GM12878 (cell line): Measurements from ENCODE around the gene PTGIS. TPM values are rescaled to one million over a fixed set of nuclear protein-coding genes. Genes with fewer than 3 reads are reported as not detected.

Experiments
- ATAC-seq: fragments of 200-7000 bp; cut with Tn5 transposase; 3 replicates; pipeline ENCODE4 v1.9.1; 2020; ENCODE audit warnings: mild to moderate bottlenecking, moderate library complexity
- BruUV-seq: library from RNA; stranded (reverse); fragments of 400-500 nt; replicated peaks from 2 replicates; lab custom pipeline; 2021; lab: Mats Ljungman, UMichigan
- CTCF ChIA-PET: fragments of 300-600 bp; sonication (Branson Sonifier 250); formaldehyde crosslinking; extraction: SDS; loops from one replicate; lab custom pipeline; 2021; ENCODE audit warnings: inconsistent platforms; lab: Yijun Ruan, JAX
- POLR2A ChIA-PET: fragments of 350-600 bp; formaldehyde crosslinking; extraction: SDS; loops from one replicate; lab custom pipeline; 2021; ENCODE audit warnings: inconsistent platforms; lab: Charles Lee
- RAD21 ChIA-PET: fragments of 300-600 bp; sonication (Branson Sonifier 250); formaldehyde crosslinking; loops from one replicate; lab custom pipeline; 2023; ENCODE audit warnings: antibody characterized with exemption; ENCODE audit not compliant: unreplicated experiment; lab: Charles Lee
- SMC1A ChIA-PET: fragments of 300-600 bp; sonication (Branson Sonifier 250); formaldehyde crosslinking; loops from one replicate; lab custom pipeline; 2023; ENCODE audit not compliant: unreplicated experiment, uncharacterized antibody; lab: Charles Lee
- DNase-seq: peaks from one replicate; pipeline ENCODE4 v3.0.0-alpha.2; 2011; ENCODE audit warnings: low read depth, low spot score
- FAIRE-seq: peaks from 3 replicates; lab custom pipeline; 2011; peaks lifted over from hg19 to GRCh38; lab: Jason Lieb, UNC
- H2AFZ ChIP-seq: 2 replicates; pipeline ENCODE4 v1.6.0; 2011; ENCODE audit warnings: low read depth, low read length, control low read depth; ENCODE audit not compliant: control insufficient read depth
- H3K27ac ChIP-seq: 2 replicates; pipeline ENCODE4 v1.5.1; 2011; ENCODE audit warnings: control low read depth; ENCODE audit not compliant: control insufficient read depth, insufficient read depth
- H3K27me3 ChIP-seq, 2 experiments: replicated peaks in 1 of 2; 2 replicates each; pipeline versions ENCODE4 v1.6.0 to v1.6.1; 2011; ENCODE audit warnings: low read length in 1 of 2; ENCODE audit not compliant: control insufficient read depth in 2 of 2, insufficient read depth in 2 of 2
- H3K36me3 ChIP-seq, 2 experiments: 2 replicates each; pipeline ENCODE4 v1.5.1; 2011; ENCODE audit warnings: low read length in 1 of 2; ENCODE audit not compliant: control insufficient read depth in 2 of 2, insufficient read depth in 2 of 2
- H3K4me1 ChIP-seq: 2 replicates; pipeline ENCODE4 v1.6.1; 2011; ENCODE audit warnings: mild to moderate bottlenecking, low read length, moderate library complexity, mixed read lengths; ENCODE audit not compliant: control insufficient read depth, insufficient read depth
- H3K4me2 ChIP-seq: 2 replicates; pipeline ENCODE4 v1.6.0; 2011; ENCODE audit warnings: control low read depth; ENCODE audit not compliant: control insufficient read depth, insufficient read depth
- H3K4me3 ChIP-seq: fragments of 200-600 bp; sonication (generic); 2 replicates; pipeline ENCODE4 v1.5.1; 2016
- H3K79me2 ChIP-seq: 2 replicates; pipeline ENCODE4 v1.6.0; 2011; ENCODE audit warnings: low read length; ENCODE audit not compliant: control insufficient read depth, insufficient read depth
- H3K9ac ChIP-seq: 2 replicates; pipeline ENCODE4 v1.8.0; 2011; ENCODE audit warnings: low read length, control low read depth, mixed read lengths; ENCODE audit not compliant: control insufficient read depth, insufficient read depth
- H3K9me3 ChIP-seq: replicated peaks from 3 replicates; pipeline ENCODE4 v1.5.1; 2011; ENCODE audit warnings: mild to moderate bottlenecking, low read length; ENCODE audit not compliant: control insufficient read depth, insufficient read depth
- H4K20me1 ChIP-seq: 2 replicates; pipeline ENCODE4 v1.6.0; 2011; ENCODE audit not compliant: control insufficient read depth, insufficient read depth
- ASH2L ChIP-seq: fragments of 300-600, 200-600 bp; sonication (generic); IDR thresholded peaks from 2 replicates; pipeline ENCODE4 v1.6.1; 2017; ENCODE audit warnings: low read depth, mild to moderate bottlenecking, borderline replicate concordance
- BACH1 ChIP-seq: fragments of 450-650 bp; IDR thresholded peaks from 2 replicates; pipeline ENCODE4 v1.6.1; 2017; ENCODE audit warnings: mild to moderate bottlenecking, borderline replicate concordance
- BHLHE40 ChIP-seq, 2 experiments: fragments of 450-650 bp in 1 of 2; IDR thresholded peaks; 2 replicates each; pipeline ENCODE4 v1.6.1; 2011 to 2017; ENCODE audit warnings: low read depth in 2 of 2, borderline replicate concordance in 1 of 2, improper control_type of control experiment in 1 of 2, low read length in 1 of 2, mild to moderate bottlenecking in 1 of 2
- BMI1 ChIP-seq: fragments of 450-650 bp; IDR thresholded peaks from 2 replicates; pipeline ENCODE4 v1.6.1; 2016; ENCODE audit warnings: mild to moderate bottlenecking, moderate library complexity, borderline replicate concordance
- CBX5 ChIP-seq: sonication (generic); IDR thresholded peaks from 2 replicates; pipeline ENCODE4 v1.6.1; 2016; ENCODE audit warnings: low read depth, moderate library complexity, mild to moderate bottlenecking, inconsistent platforms
- CEBPB ChIP-seq, 2 experiments: fragments of 150-350 bp in 1 of 2; IDR thresholded peaks; 2 replicates each; pipeline ENCODE4 v1.6.1; 2012 to 2014; ENCODE audit warnings: low read depth in 2 of 2, low read length in 2 of 2, borderline replicate concordance in 1 of 2, inconsistent platforms in 1 of 2
- CHD2 ChIP-seq: IDR thresholded peaks from 2 replicates; pipeline ENCODE4 v1.6.1; 2011; ENCODE audit warnings: low read depth, low read length, improper control_type of control experiment, borderline replicate concordance
- LARP7 ChIP-seq: fragments of 450-650 bp; IDR thresholded peaks from 2 replicates; pipeline ENCODE4 v1.6.1; 2017; ENCODE audit warnings: mild to moderate bottlenecking
- NRF1 ChIP-seq: conservative IDR thresholded peaks from 2 replicates; pipeline ENCODE4 v1.6.1; 2011; ENCODE audit warnings: mild to moderate bottlenecking, low read depth, low read length, improper control_type of control experiment
- RFX5 ChIP-seq: IDR thresholded peaks from 2 replicates; pipeline ENCODE4 v1.6.1; 2011; ENCODE audit warnings: low read depth, low read length, improper control_type of control experiment
- RUNX3 ChIP-seq: IDR thresholded peaks from 2 replicates; pipeline ENCODE4 v1.6.1; 2012; ENCODE audit warnings: low read length, inconsistent platforms
- SMAD1 ChIP-seq: fragments of 450-650 bp; IDR thresholded peaks from 2 replicates; pipeline ENCODE4 v1.6.1; 2018; ENCODE audit warnings: mild to moderate bottlenecking, low read depth; ENCODE audit not compliant: partially characterized antibody
- USF2 ChIP-seq: IDR thresholded peaks from 2 replicates; pipeline ENCODE4 v1.6.1; 2011; ENCODE audit warnings: low read depth, low read length, improper control_type of control experiment, borderline replicate concordance
- WGBS: methylation state at CpG from one replicate; pipeline ENCODE4 v1.1.6; 2016; ENCODE audit warnings: low lambda C conversion rate; ENCODE audit not compliant: insufficient replicate concordance, insufficient coverage; ENCODE audit errors: missing lambda C conversion rate; 5-methylcytosine and 5-hydroxymethylcytosine counted together
- in situ Hi-C: fragments of 300-500 bp; cut with MboI; formaldehyde crosslinking; loops from 9 replicates; pipeline ENCODE4 v1.14.3; 2018; ENCODE audit warnings: mixed read lengths
- intact Hi-C: fragments of 100-400 bp; cut with micrococcal nuclease; formaldehyde crosslinking; loops from one replicate; pipeline ENCODE4 v1.14.2; 2022; ENCODE audit not compliant: unreplicated experiment
- polyA plus RNA-seq, 11 experiments: library from polyadenylated mRNA; depleted of rRNA in 4 of 11; unstranded in 6 of 11; stranded (reverse) in 5 of 11; fragments of >200 nt; fragmentation: Nextera tagmentation in 4 of 11; fragmentation: Illumina TruSeq in 1 of 11; extraction: Ambion mirVana in 4 of 11; extraction: Trizol in 1 of 11; gene quantifications; 1 replicate in 1 of 11; 2 replicates in 10 of 11; pipeline versions ENCODE4 v1.2.1 to v1.2.3, GENCODE V29; 2011 to 2016; ENCODE audit warnings: inconsistent platforms in 2 of 11, missing spikeins in 2 of 11, low read depth in 1 of 11
- total RNA-seq, 4 experiments: library from RNA; depleted of rRNA in 3 of 4; stranded (reverse); fragments of >200 nt in 3 of 4; fragmentation: Illumina TruSeq in 1 of 4; extraction: Trizol in 1 of 4; gene quantifications; 2 replicates each; pipeline versions ENCODE4 v1.2.1 to v1.2.3, GENCODE V29; 2013 to 2021
- TF ChIP-seq, protein P1 (sequence below): fragments of 450-650 bp; IDR thresholded peaks from 2 replicates; pipeline ENCODE4 v1.6.1; 2017; ENCODE audit warnings: mild to moderate bottlenecking, moderate library complexity

The PTGIS gene
- total and polyA plus RNA-seq, 10 of the 15 experiments (the other 5 are each of a cell fraction or from before 2014, with no cell fraction given), result 0.10 TPM; not detected in 9

- 15% methylated on average over 7 of the region's 7 CpGs for WGBS
These were observed 92.0 kb downstream of the PTGIS start for GRCh38 chr20:49476016-49476355.

More at GRCh38 chr20:49476016-49476355, 92.0 kb downstream of the PTGIS start:
- H2AFZ ChIP-seq, result no peak overlapping the region
- peaks cover 0 to 4% of the 10 kb centered on the region in 2 experiments for H3K27me3 ChIP-seq
- no peaks in the 10 kb centered on the region for H3K9me3 ChIP-seq
- RAD21 ChIA-PET, result no interaction called here
- no peak overlapping the region for H3K4me3 ChIP-seq
- BruUV-seq, result no TSS peak
- no peaks in the 10 kb centered on the region for H3K36me3 ChIP-seq
- SMC1A ChIA-PET, result no interaction called here
- POLR2A ChIA-PET, result no interaction called here
- intact Hi-C loops, result no loop called here
- H3K9ac ChIP-seq, result no peak overlapping the region
- TF ChIP-seq, protein P1, sequence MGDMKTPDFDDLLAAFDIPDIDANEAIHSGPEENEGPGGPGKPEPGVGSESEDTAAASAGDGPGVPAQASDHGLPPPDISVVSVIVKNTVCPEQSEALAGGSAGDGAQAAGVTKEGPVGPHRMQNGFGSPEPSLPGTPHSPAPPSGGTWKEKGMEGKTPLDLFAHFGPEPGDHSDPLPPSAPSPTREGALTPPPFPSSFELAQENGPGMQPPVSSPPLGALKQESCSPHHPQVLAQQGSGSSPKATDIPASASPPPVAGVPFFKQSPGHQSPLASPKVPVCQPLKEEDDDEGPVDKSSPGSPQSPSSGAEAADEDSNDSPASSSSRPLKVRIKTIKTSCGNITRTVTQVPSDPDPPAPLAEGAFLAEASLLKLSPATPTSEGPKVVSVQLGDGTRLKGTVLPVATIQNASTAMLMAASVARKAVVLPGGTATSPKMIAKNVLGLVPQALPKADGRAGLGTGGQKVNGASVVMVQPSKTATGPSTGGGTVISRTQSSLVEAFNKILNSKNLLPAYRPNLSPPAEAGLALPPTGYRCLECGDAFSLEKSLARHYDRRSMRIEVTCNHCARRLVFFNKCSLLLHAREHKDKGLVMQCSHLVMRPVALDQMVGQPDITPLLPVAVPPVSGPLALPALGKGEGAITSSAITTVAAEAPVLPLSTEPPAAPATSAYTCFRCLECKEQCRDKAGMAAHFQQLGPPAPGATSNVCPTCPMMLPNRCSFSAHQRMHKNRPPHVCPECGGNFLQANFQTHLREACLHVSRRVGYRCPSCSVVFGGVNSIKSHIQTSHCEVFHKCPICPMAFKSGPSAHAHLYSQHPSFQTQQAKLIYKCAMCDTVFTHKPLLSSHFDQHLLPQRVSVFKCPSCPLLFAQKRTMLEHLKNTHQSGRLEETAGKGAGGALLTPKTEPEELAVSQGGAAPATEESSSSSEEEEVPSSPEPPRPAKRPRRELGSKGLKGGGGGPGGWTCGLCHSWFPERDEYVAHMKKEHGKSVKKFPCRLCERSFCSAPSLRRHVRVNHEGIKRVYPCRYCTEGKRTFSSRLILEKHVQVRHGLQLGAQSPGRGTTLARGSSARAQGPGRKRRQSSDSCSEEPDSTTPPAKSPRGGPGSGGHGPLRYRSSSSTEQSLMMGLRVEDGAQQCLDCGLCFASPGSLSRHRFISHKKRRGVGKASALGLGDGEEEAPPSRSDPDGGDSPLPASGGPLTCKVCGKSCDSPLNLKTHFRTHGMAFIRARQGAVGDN, result no peak
- TF ChIP-seq BMI1, result no peak
- no peak for TF ChIP-seq USF2
- no peak for TF ChIP-seq CEBPB (IDR thresholded peaks at IDR 0.05; ENCODE audit: borderline replicate concordance in 1 of 2, low read depth in 2 of 2, low read length in 2 of 2)
- no peak for TF ChIP-seq CBX5
- no peak for TF ChIP-seq BACH1
- TF ChIP-seq BHLHE40 (IDR thresholded peaks at IDR 0.05; ENCODE audit: borderline replicate concordance in 1 of 2, low read depth in 2 of 2, low read length in 1 of 2), result no peak
- TF ChIP-seq RFX5, result no peak
- no peak for TF ChIP-seq RUNX3
- TF ChIP-seq SMAD1, result no peak
- TF ChIP-seq LARP7, result no peak
- no peak for TF ChIP-seq CHD2
- TF ChIP-seq NRF1, result no peak
- no peak for TF ChIP-seq ASH2L
- FAIRE-seq, result no peak
- no peak overlapping the region for H3K4me2 ChIP-seq
- in situ Hi-C loops, result no loop called here
- CTCF ChIA-PET, result no interaction called here
- H3K79me2 ChIP-seq, result no peaks in the 10 kb centered on the region
- no peaks in the 10 kb centered on the region for H3K4me1 ChIP-seq
- no peak for DNase-seq
- H3K27ac ChIP-seq, result no peak overlapping the region
- ATAC-seq, result no peak
- no peaks in the 10 kb centered on the region for H4K20me1 ChIP-seq
